ENCODE measurements around the gene RBM45.
"Not testable (repeated sequence)": the region's sequence is repeated elsewhere in the genome, so short reads cannot be mapped to it uniquely, and the experiment has no call there.

Gene RBM45

DNA sequence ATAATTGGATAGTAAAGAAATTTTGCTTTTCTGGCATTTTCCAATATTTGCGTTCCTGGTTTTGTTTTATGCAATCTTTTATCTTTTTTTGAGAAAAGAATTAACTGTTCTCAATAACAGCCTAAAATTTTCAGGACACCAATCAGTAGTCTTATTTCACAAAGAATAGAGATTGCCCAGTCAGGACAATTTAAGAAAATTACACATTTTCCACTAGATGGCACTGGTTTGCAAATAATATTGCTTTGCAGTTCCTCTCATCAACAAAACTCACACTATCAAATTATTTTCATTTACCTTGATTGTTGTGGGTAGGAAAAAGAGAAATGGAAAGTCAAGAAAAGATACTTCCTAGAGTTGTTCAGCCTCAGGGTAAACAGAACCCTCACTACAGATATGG is 2.4 kb upstream of the RBM45 start:
- peak in 2 of 6 experiments; percentile 27 to 42 for DNase-seq

DNA sequence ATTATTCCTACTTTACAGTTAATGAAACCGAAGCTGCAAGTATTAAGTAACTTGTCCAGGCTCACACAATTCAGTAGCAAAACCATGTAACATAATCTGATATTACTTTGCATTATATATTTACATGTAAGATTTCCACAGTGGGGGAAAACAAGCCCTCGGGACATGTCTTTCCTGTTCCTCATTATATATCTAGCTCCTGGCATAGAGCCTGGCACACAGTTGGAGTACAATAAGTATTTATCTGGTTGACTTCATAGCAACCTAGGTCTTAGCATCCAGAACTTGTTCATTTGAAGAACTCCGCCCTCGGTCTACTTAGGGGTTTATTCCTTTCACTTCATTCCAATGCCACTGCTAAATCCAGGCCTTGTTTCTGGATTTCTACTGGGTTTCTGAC is 1.6 kb upstream of the RBM45 start:
- DNase-seq: no peak

DNA sequence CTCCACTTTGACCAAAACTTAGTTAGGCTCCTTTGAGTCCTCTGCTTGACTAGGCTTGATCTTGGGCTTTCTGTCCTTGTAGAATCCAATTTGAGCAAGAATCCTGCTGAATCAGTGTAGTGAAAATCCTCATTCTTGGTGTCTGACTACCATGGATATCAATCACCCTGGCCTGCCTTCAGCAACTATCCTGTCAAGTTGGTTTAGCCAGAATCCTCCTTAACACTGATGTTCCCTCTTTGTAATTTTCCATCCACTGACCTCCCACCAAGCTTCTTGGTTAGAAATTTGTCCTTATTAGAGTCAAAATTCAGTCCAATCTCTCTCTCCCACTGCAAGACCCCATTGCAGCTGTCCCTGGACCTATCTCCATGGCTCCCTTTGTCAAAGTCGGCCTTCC is 494 bp upstream of the RBM45 start:
- no peak for DNase-seq

DNA sequence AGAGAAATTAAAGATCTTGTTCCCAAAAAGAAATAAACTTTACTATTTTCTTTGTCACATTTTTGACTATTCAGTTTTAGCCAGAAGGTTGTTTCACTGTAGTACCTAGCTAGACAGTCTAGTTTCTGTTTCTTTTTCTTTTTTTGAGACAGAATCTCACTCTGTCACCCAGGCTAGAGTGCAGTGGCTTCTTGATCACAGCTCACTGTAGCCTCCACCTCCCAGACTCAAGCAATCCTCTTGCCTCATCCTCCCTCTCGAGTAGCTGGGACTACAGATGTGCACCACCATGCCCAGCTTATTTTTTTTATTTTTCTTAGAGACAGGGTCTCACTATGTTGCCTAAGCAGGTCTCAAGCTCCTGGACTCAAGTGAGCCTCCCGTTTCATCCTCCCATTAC is 2.2 kb downstream of the RBM45 start:
- no peak for DNase-seq

DNA sequence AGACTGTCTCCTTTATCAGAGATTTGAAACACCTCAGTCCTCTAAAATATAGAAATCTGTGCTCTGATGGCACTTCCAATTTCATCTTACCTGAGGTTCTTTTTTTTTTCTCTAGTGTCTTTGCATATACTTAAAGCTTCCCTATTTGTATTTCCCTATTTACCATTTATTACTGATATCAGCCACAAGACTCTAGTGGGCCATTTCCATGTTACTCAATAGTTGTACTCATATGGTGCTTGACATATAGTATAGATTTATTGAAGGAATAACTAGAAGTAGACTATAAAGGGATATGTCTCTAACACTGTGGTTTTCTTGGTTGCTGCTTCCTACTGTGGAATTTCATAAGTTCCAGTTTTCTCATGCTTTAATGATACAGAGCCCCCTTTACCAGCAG is 3.0 kb downstream of the RBM45 start:
- no peak for DNase-seq

DNA sequence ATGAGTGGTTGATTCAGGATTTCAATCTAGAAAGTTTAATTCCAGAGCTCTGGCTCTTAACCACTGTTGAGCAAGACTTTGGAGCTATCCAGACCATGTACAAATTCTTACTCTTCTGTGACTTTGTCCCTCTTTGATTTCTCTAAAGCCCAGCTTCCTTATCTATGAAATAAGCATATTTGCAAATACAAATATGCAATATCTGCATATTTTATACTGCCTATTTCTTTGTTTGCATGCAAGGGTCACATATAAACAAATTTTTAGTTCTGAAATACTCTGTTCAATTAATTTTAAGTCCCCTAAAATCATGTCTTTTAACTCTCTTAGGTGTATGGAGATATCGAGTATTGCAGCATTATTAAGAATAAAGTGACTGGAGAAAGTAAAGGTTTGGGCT is 5.5 kb downstream of the RBM45 start:
- DNase-seq: no peak

DNA sequence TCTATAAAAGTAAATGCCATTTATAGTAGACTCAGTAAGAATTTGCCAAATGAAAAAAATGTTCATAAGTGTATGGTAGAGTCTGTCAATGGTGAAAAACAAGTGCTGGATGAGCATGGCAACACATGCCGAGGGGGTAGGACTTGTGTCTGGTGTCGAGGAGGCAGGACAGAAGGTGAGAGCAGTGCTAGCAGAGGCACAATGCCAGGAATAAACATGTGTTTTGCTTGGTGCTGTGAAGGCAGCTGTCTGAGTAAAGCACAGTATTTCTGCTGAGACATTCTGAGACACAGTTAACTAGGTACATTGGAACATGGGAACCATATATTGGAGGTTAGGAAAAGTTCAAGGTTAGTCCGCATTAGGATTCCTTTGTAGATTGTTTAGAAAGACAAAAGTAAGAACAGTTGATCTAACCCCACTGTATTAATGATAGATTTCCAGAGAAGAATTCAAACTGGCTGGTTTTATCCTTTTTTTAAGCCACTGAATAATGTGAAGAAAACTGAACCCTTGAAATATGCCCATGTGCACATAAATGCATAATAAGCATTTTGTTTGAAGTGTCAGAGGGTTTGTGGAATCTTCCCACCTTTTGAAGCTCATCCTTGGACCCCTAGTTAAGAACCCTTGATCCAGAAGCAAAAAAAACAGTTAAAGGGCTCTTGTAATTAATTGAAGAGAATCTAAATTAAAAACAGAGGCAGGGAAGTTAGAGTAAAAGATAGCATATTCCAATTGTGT is 7.1 kb downstream of the RBM45 start:
- no peak for DNase-seq

DNA sequence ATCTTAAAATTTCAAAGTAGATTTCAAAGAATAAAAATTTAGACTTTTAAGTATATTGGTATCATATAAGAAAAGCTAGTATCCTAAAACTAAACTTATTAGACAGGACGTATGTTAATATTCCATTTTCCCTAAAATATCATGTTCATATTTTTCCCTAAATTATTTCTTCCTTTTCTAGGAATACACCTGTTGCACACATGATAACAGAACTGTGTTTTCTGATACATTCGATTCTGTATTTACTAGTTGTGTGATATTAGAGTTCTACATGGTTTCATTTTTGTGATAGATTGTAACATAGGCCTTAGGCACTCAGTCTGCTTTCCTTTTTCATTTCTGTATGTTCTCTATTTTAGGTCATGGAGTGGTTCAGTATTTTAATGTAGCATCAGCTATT is 10.9 kb downstream of the RBM45 start:
- DNase-seq: no peak

DNA sequence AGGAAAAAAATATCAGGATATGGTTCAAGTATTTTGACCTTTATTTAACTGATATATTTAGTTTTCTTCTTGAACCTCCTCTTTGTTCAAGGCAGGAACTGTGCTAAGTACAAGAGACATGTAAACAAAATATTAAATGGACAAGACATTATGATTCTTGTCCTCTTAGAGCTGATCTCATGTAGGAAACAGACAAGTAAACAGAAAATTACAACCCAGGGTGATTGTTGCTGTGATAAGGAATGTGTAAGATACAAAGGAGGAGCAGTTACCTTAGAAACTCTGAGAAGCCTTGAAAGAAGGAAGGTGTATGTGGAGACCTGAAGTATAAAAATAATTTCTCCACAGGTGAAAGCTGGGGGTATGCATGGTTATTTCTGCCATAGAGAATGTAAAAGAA is 12.9 kb downstream of the RBM45 start:
- DNase-seq: no peak

DNA sequence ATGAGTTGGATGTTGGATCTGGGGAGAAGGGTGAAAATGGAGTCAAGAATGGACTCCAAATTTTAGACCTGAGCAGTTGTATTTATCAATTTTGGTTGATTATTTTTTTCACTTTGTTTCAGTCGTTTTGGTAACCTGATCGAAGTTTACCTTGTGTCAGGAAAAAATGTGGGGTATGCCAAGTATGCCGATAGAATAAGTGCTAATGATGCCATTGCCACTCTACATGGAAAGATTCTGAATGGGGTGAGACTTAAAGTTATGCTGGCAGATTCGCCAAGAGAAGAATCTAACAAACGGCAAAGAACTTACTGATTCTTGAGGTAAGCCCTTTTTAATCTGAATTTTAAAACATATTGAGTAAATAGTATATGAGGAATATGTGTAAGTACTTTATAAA is 13.6 kb downstream of the RBM45 start:
- no peak for DNase-seq

DNA sequence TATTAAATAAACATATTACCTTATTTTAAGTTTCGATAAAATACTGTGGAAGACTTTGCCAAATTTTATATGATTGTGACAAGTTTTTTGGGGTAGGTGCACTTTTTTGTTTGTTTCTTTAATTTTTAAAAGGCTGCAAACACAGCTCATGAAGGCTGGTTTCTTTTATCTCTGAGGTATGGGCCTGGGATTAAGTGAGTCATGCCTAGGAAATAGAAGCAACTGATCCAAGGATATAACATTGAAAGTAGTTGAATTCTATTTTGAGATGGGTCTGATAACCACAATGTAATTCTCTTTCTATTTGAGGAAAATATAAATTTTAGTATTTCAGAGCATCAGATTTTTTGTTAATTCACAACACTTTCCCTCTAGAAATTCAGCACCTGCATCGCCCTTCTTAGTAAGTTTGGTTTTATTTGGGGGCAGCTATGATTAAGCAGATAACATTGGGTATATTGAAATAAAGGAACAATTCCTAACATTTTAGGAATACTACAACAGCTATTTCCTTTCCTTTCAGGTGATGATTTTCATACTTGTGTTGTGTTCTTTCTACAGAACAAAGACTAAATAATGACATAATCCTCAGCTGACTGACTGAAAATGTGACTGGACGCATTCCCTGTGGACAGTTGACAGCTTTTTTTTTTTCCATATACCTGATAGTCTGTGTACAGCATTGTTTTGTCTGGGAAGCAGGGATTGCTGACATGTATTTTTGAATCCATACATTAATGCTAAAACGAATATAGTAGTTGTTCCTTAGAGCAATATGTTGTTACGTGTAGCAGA is 16.8 kb downstream of the RBM45 start:
- no peak for DNase-seq

DNA sequence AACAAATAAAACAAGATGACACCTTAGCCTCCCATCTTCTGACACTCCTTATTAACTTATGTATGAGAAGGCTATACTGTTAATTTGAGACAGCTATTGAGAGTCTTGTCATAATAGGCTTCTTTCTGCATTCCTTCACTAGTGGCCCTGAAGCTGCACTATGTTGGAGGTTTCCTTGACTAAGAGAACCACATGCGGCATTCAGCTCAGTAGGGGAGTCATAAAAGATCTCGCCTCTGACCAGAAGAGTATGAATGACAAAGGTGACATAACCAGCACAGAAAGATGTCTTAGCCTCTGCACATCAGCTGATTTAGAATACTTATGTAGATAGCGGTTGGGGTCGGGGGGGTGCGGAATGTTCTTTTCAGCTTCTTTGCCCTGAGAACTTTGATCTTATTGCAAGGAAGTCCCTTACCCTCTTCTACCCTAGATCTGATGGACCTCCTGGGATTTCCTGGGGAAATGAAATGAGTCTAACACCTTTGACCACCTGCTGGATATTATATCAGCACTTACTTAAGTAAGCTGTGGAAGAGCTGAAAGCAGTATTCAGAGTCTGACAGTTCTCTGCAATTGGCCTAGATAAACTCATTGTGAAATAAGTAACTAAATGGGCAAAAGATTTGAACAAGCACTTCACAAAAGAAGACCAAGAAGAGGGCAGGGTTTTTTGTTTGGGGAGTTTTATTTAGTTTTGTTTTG is 24.2 kb downstream of the RBM45 start:
- DNase-seq: no peak

DNA sequence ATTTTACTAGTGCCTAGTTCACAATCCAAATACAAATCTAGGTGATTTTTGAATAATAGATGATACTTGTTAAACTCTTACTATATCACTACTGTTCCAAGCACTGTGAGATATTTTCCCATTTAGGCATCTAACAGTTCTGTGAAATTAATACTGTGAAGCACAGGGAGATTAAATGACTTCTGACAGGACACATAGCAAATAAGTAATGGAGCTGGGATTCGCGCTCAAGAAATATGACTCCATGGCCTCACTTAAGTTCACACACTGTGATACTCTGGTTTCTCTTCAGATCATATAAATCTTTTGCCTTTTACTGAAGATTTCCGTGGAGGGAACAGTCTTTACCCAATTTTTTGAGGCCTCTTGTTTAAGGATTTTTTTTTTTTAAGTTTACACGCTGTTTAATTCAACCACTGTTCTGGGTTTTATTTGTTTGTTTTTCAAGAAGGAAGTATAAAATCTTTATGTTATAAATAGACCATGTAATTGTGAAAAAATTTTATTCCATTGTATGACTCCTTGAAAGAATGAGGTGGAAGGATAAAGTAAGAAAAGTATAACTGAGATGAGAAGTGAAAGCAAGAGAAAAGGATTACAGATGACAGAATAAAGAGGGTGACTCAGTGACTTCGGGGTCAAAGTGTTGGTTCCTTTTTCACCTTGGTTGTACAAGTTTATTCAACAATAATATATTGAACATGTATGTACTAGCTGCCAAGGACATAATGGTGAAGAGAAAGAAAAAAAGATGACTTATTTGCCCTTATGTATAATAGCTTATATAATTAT is 30.2 kb downstream of the RBM45 start:
- DNase-seq: no peak

DNA sequence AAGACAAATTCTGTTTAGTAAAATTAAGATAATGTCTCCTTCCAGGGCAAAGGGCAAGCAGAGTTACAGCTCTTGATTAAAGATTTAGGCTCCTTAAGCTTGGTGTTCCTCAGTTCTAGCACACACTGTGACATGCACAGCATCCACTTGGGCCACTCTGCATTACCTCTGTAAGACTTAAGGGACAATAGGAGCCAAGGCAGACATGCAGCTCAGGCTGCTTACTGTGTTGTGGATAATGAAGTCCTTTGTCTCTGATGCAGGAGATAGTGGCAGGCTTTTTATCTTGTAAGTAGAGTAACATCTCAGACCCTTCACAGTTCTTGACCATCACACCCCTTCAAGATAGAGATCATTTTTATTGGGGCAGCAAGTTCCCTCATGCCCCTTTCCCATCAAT is 31.2 kb downstream of the RBM45 start:
- no peak for DNase-seq

DNA sequence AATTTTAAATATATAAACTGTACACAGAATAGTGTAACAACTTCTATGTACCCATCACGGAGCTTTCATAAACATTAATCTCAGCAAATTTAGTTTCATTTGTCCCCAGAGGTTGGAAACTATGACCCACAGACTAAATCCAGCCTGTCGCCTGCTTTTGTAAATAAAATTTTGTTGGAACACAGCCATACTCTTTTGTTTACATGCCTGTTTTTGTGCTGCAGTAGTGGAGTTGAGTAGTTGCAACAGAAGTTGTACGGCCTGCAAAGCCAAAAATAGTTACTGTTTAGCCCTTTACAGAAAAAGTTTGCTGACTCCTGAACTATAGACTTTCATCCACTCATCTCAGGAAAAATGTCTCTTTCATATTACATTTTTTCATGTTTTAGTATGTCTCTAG is 39.8 kb downstream of the RBM45 start:
- no peak for DNase-seq

DNA sequence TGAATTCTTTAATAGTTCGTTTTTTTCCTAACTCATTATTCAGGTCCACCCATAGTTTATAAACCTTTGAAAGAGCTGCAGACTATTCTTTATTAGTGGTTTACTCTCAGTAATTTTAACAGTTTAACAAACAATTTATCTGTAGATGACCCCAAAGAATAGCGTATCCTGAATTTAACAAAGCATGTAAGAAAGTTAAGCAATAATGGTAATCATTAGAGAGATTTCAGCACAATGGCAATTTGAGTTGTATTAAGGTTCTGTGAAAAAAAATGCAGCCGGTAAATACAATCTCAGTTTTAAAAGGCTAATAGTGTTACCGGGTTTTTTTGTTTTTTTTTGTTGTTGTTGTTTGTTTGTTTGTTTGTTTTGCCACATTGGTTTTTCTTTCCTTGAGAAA is 40.3 kb downstream of the RBM45 start:
- DNase-seq: no peak

DNA sequence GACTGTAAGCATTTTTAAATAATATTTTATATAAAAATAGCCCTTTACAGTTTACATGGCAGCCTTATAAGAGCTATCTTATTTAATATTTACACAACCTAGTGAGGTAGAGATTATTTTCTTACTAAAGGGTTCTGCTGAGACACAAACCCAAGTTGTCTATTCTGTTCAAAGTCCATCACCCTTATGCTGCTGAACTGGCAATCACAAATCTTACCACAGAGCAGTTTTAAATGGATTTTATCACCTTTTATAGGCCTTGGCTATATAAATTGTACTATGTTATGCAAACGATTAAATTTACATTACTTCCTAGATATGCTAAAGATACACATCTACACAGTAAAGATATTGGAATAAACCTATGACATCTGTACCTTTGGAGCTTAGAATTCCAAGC is 40.7 kb downstream of the RBM45 start:
- DNase-seq: no peak

DNA sequence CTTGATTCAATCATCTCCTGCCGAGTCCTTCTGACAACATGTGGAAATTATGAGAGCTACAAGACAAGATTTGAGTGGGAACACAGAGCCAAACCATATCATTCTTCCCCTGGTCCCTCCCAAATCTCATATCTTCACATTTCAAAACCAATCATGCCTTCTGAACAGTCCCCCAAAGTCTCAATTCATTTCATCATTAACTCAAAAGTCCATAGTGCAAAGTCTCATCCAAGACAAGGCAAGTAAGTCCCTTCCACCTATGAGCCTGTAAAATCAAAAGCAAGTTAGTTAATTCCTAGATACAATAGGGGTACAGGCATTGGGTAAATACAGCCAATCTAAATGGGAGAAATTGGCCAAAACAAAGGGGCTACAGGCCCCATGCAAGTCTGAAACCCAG is 41.6 kb downstream of the RBM45 start:
- DNase-seq: not testable (repeated sequence)

DNA sequence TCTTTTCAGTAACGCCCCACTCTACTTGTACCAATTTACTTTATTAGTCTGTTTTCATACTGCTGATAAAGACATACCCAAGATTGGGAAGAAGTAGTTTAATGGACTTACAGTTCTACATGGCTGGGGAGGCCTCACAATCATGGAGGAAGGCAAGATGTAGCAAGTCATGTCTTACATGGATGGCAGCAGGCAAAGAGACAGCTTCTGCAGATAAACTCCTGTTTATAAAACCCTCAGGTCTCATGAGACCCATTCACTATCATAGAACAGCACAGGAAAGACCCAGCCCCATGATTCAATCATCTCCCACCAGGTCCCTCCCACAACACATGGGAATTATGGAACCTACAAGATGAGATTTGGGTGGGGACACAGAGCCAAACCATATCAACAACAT is 43.3 kb downstream of the RBM45 start:
- DNase-seq: no peak

DNA sequence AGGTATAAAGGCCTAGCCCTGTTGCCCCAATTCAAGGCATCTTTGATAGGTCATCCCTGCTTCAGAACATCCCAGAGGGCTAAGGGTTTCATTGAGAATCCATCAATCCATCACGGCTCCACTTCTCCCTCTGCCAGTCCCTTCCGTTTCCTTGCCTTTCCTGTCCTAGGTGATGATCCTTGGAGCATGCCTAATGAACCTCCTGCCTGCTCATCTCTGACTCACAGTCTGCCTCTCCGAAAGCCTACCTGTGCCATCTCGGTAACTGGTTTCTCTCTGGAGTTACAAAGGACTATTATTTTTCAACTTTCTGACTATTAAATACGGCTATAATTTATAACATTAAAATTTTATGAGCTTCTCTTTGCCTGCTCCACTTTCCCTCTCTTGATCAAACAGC is 45.3 kb downstream of the RBM45 start:
- DNase-seq: no peak

DNA sequence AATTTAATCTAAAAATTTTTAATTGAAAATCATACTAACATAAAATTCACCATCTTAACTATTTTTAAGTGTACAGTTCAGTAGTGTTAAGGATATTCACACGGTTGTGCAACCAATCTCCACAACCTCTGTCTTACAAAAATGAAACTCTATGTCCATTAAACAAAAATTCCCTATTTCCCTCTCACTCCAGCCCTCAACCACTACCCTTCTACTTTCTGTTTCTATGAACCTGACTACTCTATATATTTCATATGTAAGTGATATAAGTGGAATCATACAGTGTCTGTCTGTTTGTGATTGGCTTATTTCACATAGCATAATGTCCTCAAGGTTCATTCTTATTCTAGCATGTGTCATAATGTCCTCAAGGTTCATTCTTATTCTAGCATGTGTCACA is 47.7 kb downstream of the RBM45 start:
- no peak for DNase-seq

DNA sequence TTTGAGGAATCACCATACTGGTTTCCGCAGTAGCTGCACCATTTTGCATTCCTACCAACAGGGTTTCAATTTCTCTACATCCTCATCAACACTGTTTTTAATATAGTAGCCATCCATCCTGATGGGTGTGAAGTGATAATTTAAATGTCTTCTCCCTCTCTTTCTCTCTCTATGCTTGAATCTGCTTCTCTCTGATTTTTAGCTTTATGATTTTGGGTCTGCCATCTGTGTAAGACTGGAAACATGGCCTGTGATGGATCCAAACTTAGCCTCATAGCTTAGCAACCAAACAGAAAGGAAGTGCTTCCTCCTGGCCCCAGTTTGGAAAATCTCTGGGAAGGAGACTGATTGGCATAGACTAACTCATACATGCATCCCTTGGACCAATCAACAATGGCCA is 48.4 kb downstream of the RBM45 start:
- no peak for DNase-seq

DNA sequence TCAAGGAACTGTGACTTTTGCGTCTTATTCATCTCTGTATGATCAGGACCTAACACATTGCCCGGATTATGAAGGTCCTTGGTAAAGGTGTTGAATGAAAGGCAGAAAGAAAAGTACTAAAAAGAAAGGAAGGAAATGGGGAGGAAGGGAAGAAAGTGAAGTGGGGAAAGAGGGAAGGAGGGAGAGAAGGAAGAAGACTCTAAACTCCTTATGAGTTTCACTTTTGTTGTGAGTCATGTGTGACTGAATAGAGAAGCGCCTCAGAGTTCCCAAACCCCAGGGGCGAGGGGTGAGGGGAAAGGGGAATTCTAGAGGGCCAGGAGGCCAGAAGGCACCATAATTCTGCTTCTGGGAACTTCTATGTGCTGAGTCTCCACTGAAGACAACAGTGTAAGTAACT is 51.2 kb downstream of the RBM45 start:
- DNase-seq: no peak
